ENCODE measurements around the gene S100A10.

Gene S100A10

GRCh38 chr1:151944857-151945575 is 48.6 kb downstream of the S100A10 start:
- Histone ChIP-seq H3K4me2 (ENCODE audit: low read depth, low read length, poor library complexity, severe bottlenecking) (peak overlapping the region; percentile 41), H3K79me2 (ENCODE audit: insufficient read depth, low read length) (no peaks in the 10 kb centered on the region), H4K20me1 (ENCODE audit: low read depth, low read length) (no peaks in the 10 kb centered on the region), H3K27me3 (ENCODE audit: low read length) (no peaks in the 10 kb centered on the region), H3K9me3 (ENCODE audit: insufficient read depth, low read length) (no peaks in the 10 kb centered on the region), H3K9me2 (replicated peaks; ENCODE audit: insufficient read depth, low read length) (no peaks in the 10 kb centered on the region), H3K4me3 (ENCODE audit: insufficient read depth, low read length, poor library complexity, severe bottlenecking) (no peak overlapping the region), H3K27ac (ENCODE audit: low read depth, low read length) (peak overlapping the region; percentile 43; the same call in 1 of the 2 replicates), H3K36me3 (ENCODE audit: low read length) (no peaks in the 10 kb centered on the region), H3F3A (ENCODE audit: insufficient read depth) (no peaks in the 10 kb centered on the region), H2AFZ (ENCODE audit: low read depth, low read length, severe bottlenecking) (peak overlapping the region; percentile 13), H3K9ac (ENCODE audit: low read length) (0 out of 2 replicates have a peak overlapping the region, but pooled peaks have one; percentile 10)
- TF ChIP-seq CTCF (IDR thresholded peaks at IDR 0.05; ENCODE audit: insufficient read depth, low read length, poor library complexity, severe bottlenecking), result no peak

GRCh38 chr1:151944126-151944856 is 49.4 kb downstream of the S100A10 start:
- H3K27ac ChIP-seq (ENCODE audit: low read depth, low read length), result no peak overlapping the region
- no peak overlapping the region for H2AFZ ChIP-seq (ENCODE audit: low read depth, low read length, severe bottlenecking)
- no peaks in the 10 kb centered on the region for H4K20me1 ChIP-seq (ENCODE audit: low read depth, low read length)
- no peaks in the 10 kb centered on the region for H3K9me2 ChIP-seq (replicated peaks; ENCODE audit: insufficient read depth, low read length)
- H3K79me2 ChIP-seq (ENCODE audit: insufficient read depth, low read length), result no peaks in the 10 kb centered on the region
- H3K9me3 ChIP-seq (ENCODE audit: insufficient read depth, low read length), result no peaks in the 10 kb centered on the region
- H3F3A ChIP-seq (ENCODE audit: insufficient read depth), result no peaks in the 10 kb centered on the region
- H3K36me3 ChIP-seq (ENCODE audit: low read length), result no peaks in the 10 kb centered on the region
- no peak for TF ChIP-seq CTCF (IDR thresholded peaks at IDR 0.05; ENCODE audit: insufficient read depth, low read length, poor library complexity, severe bottlenecking)
- TF ChIP-seq EZH2phosphoT487 (conservative IDR thresholded peaks at IDR 0.05; ENCODE audit: low read length), result no peak
- H3K4me3 ChIP-seq (ENCODE audit: insufficient read depth, low read length, poor library complexity, severe bottlenecking), result no peak overlapping the region
- H3K4me2 ChIP-seq (ENCODE audit: low read depth, low read length, poor library complexity, severe bottlenecking), result no peak overlapping the region
- no peak overlapping the region for H3K9ac ChIP-seq (ENCODE audit: low read length)
- H3K27me3 ChIP-seq (ENCODE audit: low read length), result no peaks in the 10 kb centered on the region

- no peaks in the 10 kb centered on the region for H3K9me2 ChIP-seq (replicated peaks; ENCODE audit: insufficient read depth, low read length)
- no peak overlapping the region for H3K4me3 ChIP-seq (ENCODE audit: insufficient read depth, low read length, poor library complexity, severe bottlenecking)
- H3K79me2 ChIP-seq (ENCODE audit: insufficient read depth, low read length), result no peaks in the 10 kb centered on the region
- H2AFZ ChIP-seq (ENCODE audit: low read depth, low read length, severe bottlenecking), result no peak overlapping the region
- no peak overlapping the region for H3K9ac ChIP-seq (ENCODE audit: low read length)
- no peak overlapping the region for H3K27ac ChIP-seq (ENCODE audit: low read depth, low read length)
- no peaks in the 10 kb centered on the region for H3K9me3 ChIP-seq (ENCODE audit: insufficient read depth, low read length)
- no peaks in the 10 kb centered on the region for H3K27me3 ChIP-seq (ENCODE audit: low read length)
- TF ChIP-seq EZH2phosphoT487 (conservative IDR thresholded peaks at IDR 0.05; ENCODE audit: low read length) (no peak), CTCF (IDR thresholded peaks at IDR 0.05; ENCODE audit: insufficient read depth, low read length, poor library complexity, severe bottlenecking) (no peak)
- H3K4me2 ChIP-seq (ENCODE audit: low read depth, low read length, poor library complexity, severe bottlenecking), result no peak overlapping the region
- H3F3A ChIP-seq (ENCODE audit: insufficient read depth), result no peaks in the 10 kb centered on the region
- H4K20me1 ChIP-seq (ENCODE audit: low read depth, low read length), result no peaks in the 10 kb centered on the region
- H3K36me3 ChIP-seq (ENCODE audit: low read length), result no peaks in the 10 kb centered on the region
Measured at GRCh38 chr1:151943591-151943990, 50.1 kb downstream of the S100A10 start.
